ENCODE results near the gene LDLRAD3. TPM values are rescaled to one million over a fixed set of nuclear protein-coding genes. Genes with fewer than 3 reads are reported as not detected.

Gene LDLRAD3
- total RNA-seq (1 to 10 TPM in 7 of 10 donors, under 1 TPM in 3; 0.87 to 5.1 (median 1.7) TPM), polyA plus RNA-seq (1 to 10 TPM; 1.3 to 3.2 TPM)
- long read RNA-seq, donor 1, result 0 reads
- long read RNA-seq, donor 2, partial matches to known transcripts, result 1 of 2 reads
- long read RNA-seq, donor 2, other reads (novel, unspliced or antisense), result 1 of 2 reads
- long read RNA-seq, donor 3, partial matches to known transcripts, result 7 of 9 reads
- long read RNA-seq, donor 3, other reads (novel, unspliced or antisense), result 2 of 9 reads

DNA sequence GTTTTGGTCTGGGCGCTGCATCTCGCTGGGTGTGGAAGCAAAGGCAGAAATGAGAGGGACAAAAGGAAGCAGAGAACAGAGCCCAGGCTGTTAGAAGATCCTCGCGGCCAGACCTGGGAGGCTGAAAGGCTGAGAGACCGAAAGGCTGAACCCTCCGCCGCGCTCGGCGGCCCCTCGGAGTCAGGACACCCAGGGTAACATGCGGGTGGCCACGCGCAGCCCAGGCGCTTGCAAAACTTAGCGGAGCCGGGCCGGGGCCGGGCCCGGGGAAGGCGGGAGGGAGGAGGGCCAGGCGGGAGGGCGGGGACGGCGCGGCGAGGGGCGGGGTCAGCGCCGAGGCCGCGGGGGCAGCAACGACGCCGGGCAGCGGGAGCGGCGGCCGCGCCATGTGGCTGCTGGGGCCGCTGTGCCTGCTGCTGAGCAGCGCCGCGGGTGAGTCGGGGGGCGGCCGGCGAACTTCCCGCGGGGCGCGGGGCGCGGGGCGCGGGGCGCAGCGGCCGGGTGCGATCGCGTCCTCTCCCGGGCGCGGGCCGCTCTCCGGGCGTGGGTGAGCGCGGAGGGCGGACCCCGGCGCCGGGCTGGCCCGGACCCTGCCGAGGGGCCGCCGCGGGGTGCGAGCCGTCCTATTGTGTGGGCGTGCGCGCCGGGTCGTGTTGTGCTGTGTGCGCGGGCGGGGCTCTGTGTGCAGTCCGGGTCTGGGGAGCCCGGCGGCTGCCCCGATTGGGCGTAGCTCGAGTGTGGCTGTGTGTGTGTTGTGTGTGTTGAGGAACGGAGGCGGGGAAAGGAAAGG lies at the start of gene LDLRAD3:
Gene LDLRAD3 (plus strand): TSS at position 350 of the 790 bp plus-strand sequence. CDS start 37 bp downstream, at position 387.
- DNase-seq (peak; percentile 60 to 84), ATAC-seq (peak; percentile 86 to 95 (median 92))
- Histone ChIP-seq H3K4me1 (peaks cover 0 to 23% (median 17%) of the 10 kb centered on the region in 9 donors), H3K4me3 (peak within 1 kb of the TSS; percentile 36 to 69 (median 61)), H3K9me3 (no peaks in the 10 kb centered on the region), H3K27me3 (peaks cover 0 to 15% (median 0%) of the 10 kb centered on the region in 7 donors), H3K36me3 (no peaks in the 10 kb centered on the region), H3K27ac (peak within 1 kb of the TSS in 9 of 10 donors; percentile 15 to 85 (median 53))
- 1% methylated on average over 63 to 96 of the region's 97 CpGs for WGBS, 2 donors
- TF ChIP-seq CTCF (IDR thresholded peaks at IDR 0.05), result no peak
- intact Hi-C loops (cut with DNase I), result loop anchor here in 3 of 10 donors (10.0 kb wide), 3 partner anchors 119 to 329 kb away; partner anchors contain the start of gene FJX1 (in 2 of the 3)

GRCh38 chr11:35897019-35897418 lies 46.8 kb upstream of the LDLRAD3 start:
- no peak for TF ChIP-seq CTCF (IDR thresholded peaks at IDR 0.05)
- no peaks in the 10 kb centered on the region for H3K36me3 ChIP-seq
- peaks cover 0 to 11% (median 0%) of the 10 kb centered on the region in 7 donors for H3K27me3 ChIP-seq
- no peak overlapping the region for H3K4me3 ChIP-seq
- H3K4me1 ChIP-seq, result no peaks in the 10 kb centered on the region
- DNase-seq, result no peak
- no peak for ATAC-seq
- no peak overlapping the region for H3K27ac ChIP-seq
- intact Hi-C loops (cut with DNase I), result no loop called here
- 76 to 78% methylated on average over 4 of the region's 4 CpGs for WGBS, 2 donors
- peaks cover 0 to 32% (median 4%) of the 10 kb centered on the region in 11 donors for H3K9me3 ChIP-seq

- Histone ChIP-seq H3K9me3 (peaks cover 0 to 46% (median 15%) of the 10 kb centered on the region in 11 donors), H3K4me1 (peaks cover 0 to 14% (median 0%) of the 10 kb centered on the region in 9 donors), H3K27me3 (peaks cover 0 to 8% (median 0%) of the 10 kb centered on the region in 7 donors), H3K4me3 (no peak overlapping the region), H3K27ac (no peak overlapping the region), H3K36me3 (no peaks in the 10 kb centered on the region)
- no peak for DNase-seq
- intact Hi-C loops (cut with DNase I), result loop anchor here in 1 of 10 donors (10.0 kb wide), 1 partner anchor 58 kb away; no protein-coding TSS in a partner anchor
- no peak for TF ChIP-seq CTCF (IDR thresholded peaks at IDR 0.05)
- no peak for ATAC-seq
Measured at GRCh38 chr11:35902961-35903360, 40.9 kb upstream of the LDLRAD3 start.

- intact Hi-C loops (cut with DNase I), result loop anchor here in 1 of 10 donors (10.0 kb wide), 1 partner anchor 61 kb away; no protein-coding TSS in a partner anchor
- peak in 4 of 8 donors; percentile 30 to 58 (median 40) for ATAC-seq
Measured at GRCh38 chr11:35905646-35906276, 38.1 kb upstream of the LDLRAD3 start.

More at GRCh38 chr11:35905646-35906276, 38.1 kb upstream of the LDLRAD3 start:
- H3K36me3 ChIP-seq, result no peaks in the 10 kb centered on the region
- WGBS, 2 donors, result 35 to 39% methylated on average over 3 of the region's 3 CpGs
- no peak overlapping the region for H3K4me3 ChIP-seq
- H3K27me3 ChIP-seq, result no peaks in the 10 kb centered on the region
- DNase-seq, result no peak
- peaks cover 0 to 25% (median 15%) of the 10 kb centered on the region in 11 donors for H3K9me3 ChIP-seq
- peaks cover 0 to 22% (median 0%) of the 10 kb centered on the region in 9 donors for H3K4me1 ChIP-seq
- no peak overlapping the region for H3K27ac ChIP-seq
- TF ChIP-seq CTCF (IDR thresholded peaks at IDR 0.05), result no peak
